COLO668 (cell line): Measurements from ENCODE around the gene LRCH4.

Experiments
- DNase-seq: peaks from one replicate; lab custom pipeline; 2025; ENCODE audit not compliant: unreplicated experiment; lab: John Stamatoyannopoulos, UW

The LRCH4 gene

DNA sequence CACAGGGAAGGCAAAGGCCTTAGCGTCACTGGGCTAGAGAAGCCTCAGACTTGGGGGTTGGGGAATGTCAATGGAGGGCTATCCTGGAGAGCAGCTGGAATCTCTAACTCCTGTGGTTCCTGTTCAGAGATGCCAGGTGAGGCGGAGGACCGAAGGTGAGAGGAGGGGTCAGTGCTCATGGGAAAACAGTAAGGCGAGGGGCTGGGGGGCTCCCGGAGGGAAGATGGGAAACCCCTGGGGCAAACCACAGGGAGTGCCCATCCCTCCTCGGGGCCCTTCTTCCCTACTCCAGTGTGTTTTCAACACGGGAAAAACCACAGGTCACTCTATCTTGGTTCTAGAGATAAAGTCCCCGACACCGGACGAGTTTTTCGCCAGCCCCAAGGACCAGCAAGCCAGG, 3.3 kb downstream of the LRCH4 start:
- no peak for DNase-seq

DNA sequence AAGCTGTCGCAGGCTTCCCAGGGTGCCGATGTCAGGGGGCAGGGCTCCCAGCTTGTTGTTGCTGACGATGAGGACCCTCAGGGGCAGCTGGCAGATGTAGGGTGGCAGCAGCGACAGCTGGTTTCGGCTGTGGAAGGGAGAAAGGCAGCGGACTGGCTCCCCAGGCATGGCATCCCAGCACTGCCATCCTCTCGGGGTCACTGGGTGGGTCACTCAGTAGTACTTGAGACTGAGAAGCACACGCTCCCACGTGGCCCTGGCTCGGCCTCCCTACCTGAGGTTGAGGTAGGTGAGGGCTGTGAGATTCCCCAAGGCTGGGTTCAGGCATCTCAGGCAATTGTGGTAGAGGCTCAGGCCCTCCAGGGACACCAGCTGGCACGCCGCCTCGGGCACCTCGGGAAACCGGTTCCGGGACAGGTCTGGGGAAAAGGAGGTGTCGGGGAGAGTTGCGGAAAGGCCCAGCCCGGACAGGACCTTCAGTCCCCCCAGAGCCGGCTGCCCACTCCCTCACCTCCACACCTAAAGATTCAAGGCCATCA, 3.8 kb downstream of the LRCH4 start:
- DNase-seq: no peak

DNA sequence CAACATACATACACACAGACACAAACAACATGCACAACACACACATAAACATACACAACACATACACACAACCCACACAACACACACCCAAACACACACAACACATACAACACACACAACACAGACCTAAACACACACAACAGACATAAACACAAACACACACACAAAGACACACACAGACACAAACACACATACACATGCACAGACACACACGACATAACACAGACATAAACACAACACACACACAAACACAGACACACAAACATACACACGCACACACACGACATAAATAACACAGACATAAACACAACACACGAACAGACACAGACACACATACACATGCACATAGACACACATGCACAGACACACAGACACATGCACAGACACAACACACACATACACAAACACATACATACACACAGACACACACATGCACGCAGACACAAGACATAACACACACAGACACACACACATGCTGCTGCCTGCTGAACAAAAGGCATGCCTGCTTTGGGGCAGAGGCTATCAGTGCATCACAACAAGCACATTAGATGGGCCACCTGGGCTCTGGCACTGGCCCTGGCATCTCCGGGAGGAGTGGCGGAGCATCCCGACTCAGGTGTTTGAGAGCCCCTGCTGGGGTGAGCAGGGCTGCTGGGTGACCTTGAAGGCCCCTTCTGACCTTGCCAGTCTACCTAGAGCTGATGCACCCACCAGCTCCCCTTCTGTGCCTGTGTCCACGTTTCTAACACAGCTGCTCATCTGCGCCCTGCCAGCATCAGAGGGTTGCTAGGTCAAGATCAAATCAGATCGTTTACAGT, 5.3 kb downstream of the LRCH4 start:
- no peak for DNase-seq

DNA sequence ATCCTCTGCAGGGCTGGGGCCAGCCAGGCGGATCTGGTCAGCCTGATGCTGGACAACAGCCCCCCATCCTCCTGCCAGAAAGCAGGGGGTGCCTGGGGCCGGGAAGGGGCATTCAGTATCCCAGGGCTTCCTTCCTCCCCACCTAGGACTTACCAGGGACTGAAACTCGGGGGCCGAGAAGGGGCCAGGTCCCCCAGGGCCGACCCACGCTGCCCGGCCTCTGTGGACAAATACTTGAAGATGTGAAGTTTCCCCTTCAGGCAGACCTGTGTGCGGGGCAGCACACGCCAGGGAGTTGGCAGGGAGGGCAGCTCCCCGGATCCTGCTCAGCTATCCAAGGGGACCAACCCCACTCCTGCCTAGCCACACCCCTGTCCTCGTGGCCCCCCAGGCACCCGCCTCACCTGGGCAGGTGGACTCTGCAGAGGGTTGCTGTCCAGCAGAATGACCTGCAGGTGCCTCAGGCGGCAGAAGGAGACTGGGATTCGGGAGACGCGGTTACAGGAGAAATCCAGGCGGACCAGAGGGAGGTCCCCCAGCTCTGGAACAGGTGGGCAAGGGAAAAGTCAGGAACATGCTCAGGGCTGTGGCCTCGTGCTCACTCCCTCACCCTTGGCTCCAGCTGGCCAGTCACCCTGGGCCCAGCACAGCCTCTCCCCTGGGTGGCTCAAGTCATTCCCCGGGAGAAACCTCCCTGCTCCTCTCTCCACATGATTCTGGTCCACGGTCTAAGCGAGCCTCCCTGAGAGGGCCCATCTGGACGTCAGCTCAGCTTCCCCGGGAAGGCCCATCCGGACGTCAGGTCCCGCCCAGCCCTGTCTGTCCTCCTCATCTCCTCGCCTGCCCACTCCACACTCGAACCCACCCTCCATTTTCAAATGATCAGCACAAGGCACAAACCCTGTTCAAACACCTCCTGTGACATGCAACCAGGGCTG, 7.4 kb downstream of the LRCH4 start:
- DNase-seq: no peak

DNA sequence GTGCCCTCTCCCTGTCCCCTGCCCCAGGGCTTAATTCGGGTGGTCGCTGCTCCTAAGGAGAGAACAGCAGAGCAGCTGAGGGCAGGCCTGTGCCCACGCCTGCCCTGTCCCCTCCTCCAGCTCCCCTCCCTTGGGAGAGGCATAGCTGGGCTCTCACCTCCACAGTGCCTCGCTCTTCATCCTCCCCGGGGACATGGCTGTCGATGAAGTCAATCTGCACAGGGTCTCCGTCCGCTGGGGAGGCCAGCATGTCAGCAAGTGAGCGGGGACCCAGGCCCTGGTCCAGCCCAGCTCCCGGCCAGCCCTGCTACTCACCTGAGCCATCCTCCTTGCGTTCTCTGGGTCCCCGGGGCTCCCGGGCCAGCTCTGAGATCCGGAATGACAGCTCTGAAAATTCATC, 8.4 kb downstream of the LRCH4 start:
- no peak for DNase-seq

DNA sequence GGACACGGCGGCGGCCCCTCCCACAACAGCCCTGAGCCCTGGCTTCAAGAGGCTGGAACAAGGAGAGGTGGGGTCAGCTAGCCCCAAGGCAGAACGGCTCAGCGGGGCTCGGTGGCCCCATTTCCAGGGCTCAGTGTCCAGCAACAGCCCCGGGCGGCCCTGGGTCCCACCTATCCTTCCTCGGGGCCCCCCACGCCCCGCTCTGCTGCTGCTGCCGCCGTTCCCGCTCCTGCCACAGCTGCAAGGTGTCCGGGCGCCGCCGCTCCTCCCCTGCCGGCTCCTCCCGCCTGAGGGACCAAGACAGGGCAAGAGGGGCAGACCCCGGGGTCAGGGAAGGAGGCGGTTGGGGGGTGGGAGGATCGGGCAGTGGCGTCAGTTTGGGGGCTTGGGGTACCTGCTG, 8.8 kb downstream of the LRCH4 start:
- no peak for DNase-seq

DNA sequence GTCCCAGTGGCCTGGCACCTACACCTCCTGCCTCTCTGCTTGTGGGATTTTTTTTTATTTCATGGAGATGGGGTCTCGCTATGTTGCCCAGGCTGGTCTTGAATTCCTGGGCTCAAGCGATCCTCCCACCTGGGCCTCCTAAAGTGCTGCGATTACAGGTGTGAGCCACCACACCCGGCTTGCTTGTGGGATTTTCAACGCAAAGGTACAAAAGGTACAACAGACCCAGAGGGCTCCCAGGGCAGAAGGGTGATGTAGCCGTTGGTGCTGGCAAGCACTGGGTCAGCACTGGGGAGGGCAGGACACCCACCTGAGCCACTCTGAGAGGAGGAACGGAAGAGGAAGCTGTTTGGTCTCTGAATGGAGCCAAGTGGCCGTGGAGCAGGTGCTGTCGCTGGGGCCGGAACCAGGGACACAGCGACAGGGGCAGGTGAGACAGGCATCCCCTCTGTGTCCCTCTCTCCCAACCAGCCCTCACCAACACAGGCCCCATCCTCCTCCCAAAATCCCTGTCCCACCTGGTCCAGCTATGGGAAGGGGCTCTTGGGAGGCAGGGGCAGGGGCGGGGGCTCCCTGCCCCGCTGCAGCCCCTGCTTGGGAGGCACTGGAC, 9.4 kb downstream of the LRCH4 start:
- no peak for DNase-seq

DNA sequence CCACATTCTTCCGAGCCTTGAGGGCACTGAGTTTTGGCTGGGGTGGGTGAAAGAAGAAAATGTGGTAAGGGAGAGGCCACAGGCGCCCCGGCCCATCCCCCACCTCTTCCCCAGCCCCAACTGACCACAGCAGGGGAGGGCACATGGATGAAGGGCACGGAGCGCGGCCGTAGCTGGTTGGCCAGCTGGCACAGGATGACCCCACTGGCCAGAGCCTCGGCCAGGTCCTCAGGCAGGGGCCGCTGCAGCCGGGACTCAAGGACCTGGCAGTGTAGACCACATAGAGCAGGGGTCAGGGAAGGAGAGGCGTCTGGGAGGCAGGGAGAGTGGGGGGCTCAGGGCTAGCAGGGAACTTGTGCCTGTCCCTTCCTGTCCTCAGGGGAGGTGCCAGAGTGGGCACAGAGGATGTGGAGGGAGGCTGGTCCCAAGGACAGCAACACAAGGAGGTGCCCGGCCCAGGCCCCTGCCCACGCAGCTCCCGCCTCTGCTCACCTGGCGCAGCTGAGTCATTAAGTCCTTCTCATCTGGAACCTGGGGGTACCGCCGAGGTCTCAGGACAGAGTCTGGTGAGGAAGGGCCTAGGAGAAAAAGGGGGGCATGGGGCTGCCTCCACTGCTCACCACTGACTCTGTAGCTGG, 10.1 kb downstream of the LRCH4 start:
- no peak for DNase-seq

DNA sequence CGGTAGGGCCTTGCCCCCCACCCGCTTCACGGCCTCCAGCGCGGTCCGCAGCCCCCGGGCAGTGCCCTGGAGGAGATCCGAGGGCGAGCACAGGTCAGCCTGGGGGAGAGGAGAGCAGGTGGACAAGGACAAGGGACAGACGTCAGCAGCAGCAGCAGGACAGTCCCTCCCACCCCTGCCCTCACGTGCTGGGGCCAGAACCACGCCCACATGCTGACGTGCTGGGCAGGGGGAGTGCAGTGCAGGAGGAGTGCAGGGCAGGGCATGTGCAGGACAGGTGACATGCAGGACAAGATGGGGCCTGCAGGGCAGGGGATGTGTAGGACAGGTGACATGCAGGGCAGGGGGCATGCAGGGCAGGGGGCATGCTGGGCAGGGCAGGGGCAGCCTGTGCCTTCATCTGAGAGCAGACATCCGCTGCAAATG, 10.7 kb downstream of the LRCH4 start:
- DNase-seq: no peak

DNA sequence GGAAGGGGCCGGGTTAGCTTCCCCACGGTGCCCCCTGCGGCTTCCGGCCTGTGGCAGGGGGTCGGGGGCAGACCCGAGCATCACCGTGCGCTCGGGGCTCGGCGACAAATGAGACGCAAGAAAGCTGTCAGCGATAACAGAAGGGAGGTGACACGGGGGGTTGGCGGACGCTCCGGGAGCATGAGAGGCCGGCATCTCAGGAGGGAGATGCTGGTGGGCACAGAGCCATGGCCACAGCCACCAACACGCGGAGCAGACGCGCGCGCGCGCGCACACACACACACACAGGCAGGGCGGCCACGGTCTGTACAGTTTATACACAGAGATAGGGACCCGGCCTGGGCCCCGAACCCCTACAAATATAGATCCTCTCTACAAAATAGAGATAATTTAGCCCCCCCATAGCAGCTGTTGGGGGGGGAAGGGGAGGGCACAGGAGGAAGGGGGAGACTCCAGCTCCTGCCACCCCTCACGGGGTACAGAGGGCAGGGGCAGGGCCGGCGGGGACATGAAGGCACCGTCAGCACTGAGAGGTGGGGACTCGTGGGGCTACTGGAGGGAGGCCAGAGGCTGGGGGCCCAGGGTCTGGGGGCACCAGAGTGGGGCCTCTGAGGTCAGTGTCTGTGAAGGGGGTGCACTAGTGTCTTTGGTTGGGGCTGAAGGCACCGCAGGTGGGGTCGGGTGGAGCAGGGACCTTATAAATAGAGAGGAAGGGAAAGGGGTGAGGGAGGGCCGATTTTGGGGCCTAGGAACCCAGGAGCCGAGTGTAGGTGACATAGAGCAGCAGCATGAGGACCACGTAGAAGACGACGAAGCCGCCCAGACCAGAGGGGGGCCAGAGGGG, 11.3 kb downstream of the LRCH4 start:
- DNase-seq: no peak

DNA sequence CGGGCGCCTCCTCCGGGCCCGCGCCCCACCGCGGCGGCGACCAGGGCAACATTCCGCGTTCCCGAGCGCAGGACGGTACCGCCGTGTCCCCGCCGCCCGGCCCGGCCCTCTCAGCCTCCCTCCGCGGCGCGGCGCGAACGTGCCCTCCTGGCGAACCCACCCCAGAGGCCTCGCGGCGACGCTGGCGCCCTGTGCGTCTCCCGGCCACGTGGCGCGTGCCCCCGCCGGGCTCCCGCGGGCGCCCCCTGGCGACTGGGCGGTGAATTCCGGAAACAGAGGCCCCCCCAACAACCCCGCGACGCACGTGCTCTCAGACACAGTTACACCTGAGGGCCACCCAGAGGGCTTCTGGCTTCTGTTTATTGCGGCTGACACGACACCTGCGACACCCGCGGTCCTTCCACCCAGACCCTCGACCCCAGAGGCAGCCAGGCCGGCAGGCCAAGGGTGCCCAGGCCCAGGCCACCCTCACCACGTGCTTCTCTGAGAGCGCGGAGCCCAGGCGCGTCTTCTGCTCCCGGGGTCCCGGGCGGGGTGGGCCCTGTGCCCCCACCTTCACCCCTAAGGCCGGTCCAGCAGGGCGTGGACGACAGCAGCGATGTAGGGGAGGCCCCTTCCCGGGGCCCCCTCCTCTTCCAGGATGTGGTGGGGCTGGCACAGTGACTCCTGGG, 12.1 kb downstream of the LRCH4 start, which contains the start of gene SAP25:
Gene SAP25, minus strand, starts transcription at position 210 of the 671 bp plus-strand sequence. Its CDS starts 158 bp downstream, at position 52.
- DNase-seq: no peak

DNA sequence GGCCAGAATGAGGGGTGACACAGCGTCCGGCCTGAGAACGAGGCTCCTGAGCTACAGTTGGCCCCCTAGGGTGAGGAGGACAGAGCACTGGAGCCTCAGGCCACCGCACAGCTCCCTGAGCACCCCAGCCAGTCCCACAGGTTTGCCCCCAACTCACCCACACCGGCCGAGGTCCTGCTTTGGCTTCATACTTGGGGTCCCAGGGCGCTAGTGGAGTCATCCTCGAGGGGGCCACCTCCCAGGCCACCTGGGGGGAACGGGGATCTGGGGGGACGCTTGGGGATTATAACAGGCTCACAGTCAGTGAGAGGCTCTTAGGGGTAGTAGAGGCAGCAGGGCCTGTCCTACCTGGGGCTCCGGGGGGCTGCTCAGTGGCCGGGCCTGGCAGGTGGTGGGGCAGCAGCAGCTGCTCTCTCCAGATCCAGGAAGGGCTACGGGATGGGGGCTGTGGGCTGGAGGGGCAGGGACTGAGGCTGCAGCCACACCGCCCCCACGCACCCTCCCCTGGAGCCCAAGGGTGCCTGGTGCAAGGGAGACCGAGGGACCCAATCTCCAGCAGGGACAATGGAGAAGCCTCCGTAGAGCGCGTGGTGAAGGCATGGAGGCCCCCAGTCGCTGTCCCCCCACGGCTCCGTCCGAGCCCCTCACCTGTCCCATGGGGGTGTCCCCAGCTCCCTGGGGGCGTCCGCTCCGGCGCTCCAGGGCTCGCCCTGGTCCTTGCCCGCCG, 12.8 kb downstream of the LRCH4 start:
- DNase-seq: no peak

DNA sequence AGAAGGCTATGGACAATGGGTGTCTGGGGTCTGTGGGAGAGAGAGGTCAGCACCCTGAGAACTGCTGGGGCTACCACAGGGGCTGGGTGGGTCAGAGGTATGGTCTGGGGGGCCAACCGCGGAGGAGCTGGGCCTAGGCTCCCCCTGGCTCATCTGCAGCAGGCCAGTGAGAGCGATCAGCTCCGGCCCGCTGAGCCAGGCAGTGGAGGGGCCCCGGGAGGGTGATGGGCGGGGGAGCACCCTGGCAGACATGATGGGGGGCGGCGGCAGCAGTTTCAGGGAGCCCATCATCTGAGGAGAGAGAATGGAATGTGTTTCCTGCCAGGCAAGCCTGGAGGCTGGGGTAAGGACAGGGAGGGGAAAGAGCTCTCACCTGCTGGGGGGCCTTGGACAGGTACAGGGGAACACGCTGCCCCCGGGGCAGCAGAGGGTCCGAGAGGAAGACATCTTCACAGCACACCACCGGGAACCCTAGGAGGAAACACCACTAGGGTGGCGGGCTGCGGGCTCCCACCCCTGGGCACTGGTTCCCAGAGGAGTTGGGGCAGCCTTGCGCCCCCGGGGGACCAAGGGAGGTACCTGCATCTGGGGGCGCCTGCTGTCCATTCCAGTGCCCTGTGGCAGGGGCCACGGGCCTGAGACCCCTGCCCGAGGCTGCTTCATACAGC, 13.5 kb downstream of the LRCH4 start:
- DNase-seq: no peak

DNA sequence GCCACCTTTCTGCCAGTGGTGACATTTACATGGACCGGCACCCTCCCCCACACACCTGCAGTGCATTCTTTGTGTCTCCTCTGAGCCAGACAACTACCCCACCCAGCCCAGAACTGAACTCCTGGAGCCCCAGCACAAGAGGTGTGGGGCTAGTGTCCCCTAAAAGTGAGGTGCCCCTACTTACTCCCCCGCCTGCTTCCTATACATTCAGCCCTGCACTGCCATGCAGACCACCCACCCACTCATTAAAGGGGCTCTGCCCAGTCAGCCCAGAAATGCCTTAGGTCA, 14.2 kb downstream of the LRCH4 start:
- peak; percentile 11 for DNase-seq

DNA sequence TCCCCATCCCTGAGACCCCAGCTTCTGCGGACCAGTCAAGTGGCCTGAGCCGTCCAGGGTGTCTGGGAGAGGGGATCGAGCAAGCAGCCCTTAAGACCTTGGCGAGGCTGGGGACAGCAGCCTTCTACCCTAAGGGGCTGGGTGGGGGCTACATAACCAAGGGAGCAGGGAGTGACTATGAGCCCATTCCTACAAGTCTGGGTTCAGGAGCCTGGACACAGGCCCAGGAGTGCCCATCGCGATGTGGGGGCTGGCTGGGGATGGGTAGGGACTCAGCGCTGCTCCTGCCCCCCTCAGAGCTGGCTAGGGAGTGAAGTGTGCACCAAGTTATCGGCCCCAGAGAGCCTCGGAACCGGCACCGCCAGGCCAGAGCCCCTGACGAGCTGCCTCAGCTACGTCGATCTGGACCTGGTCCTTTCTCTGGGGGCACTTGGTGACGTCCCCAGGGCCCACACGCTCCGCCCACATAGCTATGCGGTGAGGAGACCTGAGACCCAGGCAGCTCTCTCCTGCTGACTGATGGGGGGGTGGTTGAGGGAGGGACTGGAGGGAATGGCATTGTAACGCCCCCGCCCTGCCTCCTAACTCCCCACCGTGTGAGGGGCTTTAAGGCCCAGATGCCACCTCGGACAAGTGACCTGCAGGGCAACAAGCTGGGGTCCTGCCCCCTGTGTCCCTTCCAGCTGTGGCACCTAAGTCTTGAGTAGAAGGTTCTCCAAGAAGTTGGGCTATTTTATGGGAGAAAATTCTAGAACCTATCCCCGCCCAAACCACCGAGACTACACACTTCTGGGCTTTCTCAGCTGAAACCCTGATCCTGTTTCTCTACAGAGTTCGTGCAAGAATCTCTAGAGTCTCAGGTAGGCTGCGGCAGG, 14.7 kb downstream of the LRCH4 start:
- DNase-seq: peak; percentile 5

DNA sequence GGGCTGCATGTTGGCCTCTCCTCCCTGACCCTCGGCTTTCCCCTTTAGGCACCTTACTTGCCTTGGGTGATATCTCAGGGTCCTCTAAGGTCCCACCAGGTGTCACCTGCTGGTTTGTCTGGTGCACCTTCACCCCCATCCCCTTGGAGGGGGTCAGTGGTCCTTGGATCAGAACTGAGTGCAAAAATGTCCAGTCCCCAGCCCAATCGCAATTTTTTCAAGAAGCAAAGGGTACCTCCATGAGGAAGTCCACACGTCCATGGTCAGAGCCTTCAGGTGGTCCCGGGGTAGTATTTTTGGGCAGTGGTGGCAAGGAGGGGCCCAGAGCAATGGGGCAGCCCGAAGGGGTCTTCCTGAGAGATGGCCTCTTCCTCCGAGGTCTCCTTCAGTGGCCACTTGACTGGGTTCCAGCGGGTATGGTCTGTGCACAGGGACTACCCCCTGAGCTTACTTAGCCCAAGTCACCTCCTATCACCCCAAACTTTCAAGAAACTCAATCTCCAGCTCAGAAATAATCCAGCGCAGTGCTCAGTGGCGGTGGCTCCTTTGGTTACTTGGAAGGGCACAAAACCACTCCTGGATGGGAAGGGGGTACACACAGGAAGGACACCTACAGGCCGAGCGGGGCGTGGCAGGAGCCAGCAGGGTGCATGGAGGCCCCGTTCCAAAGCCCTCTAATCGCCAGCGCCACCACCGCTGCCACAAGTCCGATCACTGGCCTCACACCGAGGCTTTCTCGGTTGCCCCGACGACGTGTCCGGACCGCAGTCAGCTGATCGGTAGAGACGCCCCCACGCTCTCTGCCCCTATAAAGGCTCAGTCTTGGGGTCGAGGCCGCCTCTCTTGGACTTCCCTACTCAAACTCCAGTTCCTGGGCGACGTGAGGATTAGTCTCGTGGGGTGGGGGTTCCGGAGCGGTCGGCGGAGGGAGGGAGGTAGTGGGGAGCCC, 16.8 kb downstream of the LRCH4 start:
- DNase-seq: peak; percentile 79
